ENCODE results near the gene CKB.

The CKB gene

DNA sequence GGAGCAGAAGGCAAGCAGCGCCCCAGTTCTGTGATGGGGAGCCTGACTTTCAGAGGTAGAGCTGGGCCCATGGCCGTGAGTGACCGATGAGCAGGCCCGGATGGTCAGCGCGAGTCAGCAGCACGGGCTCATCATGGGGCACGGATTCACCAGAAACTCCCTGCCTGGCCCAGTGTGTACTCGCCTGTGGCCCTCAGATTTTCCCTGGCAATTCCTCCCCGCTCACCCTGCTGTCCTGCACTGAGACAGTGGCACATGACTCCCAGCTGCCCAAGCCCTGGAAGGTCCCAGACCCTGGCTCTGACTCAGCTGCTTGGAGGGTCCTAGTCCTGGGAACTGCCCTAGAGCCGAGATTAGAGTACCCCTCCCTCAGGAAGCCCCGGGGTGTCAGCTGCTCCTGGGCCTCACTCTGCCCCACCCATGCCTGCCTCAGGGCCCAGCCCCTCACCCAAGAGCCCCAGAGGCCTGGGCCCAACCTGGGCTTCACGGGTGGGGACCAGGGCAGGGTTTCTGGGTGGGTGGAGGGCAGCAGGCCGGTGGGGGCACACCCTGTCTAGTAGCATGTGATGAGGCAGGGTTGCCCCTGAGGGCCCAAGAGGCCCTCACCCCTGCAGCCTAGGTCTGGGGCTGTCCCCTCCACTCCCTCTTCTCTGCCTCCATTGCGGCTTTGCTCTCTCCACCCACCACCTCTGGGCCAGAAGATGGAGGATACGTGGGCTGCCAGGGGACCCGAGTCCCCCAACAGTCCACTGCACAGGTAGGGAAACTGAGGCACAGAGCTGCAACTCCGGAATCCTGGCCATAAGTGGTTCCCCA, 14.8 kb upstream of the CKB start:
- no peak for DNase-seq

DNA sequence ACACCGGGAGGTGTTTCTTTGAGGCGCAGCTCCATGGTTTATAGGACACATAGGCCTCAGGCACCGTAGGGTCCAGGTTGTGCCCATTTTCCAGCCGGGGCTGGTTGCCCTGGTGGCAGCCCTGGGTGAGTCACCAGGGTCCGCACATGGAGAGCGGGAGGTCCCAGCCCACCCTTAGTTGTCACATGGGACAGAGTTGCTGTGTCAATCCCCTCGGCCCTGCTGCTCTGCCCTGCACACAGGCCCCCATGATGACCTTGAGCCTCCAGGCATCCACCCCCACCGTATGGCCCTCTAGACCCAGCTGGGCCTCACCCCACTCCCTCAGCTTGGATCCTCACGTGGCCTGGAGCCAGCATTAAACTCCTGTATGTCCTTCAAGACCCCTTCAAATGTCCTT, 14.1 kb upstream of the CKB start:
- no peak for DNase-seq

DNA sequence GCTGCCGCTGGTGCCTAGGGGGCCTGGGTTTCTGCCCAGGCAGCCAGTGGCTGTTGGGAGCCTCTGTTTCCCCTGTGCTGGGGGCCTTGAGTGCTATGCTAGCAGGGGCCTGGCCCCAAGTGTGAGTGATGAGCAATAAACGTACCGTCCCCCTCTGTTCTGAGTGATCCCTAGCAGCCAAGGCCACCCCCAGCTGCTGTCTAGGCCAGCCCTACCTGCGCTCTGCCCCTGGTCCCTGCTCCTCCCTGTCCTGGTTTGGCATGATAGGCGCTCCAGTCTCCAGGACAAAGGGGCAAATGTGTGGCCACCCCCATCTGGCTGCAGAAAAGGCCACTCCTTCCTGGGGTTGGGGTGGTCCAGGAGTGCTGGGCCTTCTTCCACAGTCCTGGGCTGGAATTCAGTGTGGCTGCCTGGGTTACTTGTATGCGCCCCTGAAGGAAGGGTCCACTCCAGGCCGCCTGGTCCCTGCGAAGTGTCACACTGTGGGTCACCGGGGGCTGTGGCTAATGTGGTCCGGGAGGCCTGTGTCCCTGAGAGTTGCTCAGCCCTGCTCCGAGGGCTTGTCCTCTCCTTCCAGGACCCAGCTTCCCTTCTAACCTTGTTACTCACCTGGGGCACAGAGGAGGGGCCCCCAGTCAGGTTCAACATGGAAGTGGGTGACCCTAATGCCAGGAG, 13.4 kb upstream of the CKB start:
- DNase-seq: no peak

DNA sequence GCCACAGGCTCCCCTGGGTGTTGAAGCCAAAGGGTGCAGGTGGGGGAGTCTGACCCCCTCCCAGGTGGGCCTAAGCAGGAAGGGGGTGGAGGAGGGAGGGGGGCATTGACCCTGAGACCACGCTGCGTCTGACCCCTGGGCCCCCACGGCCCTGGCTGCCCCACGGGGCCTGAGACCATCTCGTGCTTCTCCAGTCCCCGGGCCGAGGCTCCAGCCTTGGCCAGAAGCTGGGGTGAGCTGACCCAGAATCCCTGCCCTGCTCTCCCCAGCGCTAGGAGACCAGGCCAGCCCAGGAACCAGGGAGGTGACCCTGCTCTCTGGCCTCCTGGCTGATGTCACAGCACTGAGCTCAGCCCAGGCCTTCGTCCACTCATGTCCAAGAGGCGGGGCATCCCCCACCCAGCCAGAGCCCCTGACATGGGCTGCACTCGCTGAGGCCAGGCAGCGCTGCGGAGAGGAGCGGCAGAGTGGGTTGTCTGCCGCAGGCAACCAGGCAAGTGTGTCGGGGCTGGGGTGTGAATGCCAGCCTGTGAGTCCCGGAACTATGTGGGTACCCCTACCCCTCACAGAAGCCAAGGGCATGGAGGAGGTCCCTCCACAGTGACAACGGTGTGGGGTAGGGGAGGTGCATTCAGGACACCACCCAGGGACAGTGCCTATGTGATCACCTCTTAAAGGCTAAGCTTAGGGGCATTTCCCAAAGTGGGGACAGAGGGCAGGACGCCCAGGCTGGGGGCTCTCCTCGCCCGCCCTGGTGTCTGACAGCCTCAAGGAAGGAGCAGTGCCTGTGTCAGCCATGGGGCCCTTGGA, 12.7 kb upstream of the CKB start:
- DNase-seq: no peak

DNA sequence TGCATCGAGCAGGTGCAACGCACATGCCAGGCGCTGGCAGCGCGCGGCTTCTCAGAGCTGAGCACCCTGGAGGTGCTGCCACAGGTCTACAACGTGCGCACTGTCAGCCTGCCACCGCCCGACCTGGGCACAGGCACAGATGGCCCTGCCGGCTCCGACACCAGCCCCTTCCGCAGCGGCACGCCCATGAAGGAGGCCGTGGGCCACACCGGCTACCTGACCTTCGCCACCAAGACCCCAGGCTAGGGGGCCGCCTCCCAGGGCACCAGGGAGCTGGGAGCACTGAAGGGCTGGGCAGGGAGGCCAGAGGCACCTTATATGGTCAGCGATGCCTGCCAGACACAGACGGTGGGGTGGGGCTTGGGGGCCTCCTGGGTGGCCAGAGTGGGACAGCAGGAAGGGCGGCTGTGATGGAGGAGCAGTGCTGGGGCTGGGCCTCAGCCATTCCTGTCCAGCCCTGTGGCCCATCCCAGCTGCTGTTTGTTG, 12.0 kb upstream of the CKB start:
- DNase-seq: no peak

DNA sequence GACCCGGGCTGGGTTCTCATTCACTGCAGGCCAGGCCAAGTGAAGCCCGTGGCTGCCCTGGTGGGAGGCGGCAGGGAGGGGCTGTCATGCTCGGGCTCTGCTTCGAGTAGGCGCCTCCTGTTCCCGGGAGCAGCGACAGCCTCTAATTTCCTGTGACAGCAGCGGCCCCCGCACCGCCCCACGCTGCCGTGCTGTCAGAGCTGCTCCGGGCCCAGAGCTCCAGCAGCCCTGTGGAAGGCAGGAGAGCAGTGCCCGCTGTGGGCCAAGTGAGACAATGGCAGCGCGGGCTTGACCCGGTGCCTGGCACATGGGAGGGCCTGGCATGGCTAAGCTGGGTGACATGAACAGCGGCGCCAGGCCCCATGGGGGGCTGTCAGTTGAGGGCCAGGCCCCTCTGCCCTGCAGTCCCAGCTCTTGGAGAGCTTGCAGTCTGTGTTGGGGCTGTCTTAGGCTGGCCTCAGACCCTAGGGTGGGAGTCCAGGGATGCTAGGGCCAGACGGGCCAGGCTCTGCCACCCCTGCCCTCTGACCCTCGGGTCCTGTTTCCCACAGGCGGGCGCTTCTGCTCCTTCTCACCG, 11.5 kb upstream of the CKB start:
- DNase-seq: no peak

DNA sequence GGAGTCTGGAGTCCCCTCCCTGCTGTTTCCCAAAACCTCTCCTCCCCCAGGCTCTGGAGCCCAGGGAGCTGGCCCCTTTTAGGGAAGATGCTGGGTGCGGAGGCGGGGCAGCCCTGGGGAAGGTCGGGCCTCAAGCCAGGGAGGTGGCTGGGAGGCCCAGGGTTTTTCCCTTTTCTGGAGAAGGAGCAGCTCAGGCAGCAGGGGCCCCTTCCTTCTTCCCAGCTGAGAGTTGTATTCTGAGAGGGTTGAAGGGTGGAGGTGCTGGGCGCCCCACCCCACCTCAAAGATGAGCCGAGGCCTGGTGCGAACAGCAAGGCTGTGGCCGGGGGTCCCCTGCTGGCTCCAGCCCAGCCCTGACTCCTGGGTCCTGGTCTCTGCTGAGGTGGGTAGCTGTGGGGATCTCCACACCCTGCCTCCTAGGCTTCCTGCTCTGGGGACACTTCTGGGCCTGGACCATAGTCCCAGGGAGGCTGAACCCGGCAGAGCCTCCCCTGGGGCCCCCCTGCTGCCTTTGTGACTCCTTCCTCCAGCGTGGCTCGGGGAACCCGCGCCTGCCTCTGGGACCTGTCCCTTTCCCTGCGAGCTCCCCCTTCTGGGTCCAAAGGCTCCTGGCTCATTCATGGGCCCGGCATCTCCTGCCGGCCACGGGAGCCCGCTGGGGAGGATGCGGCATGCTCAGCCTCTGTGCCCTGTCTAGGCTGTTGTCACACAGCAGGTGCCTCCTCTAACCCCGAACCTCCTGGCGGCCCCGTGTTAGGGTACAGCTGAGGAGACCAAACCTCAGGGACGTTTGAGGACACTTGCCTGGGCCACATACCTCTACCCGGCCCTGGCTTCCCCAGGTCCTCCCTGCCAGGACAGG, 10.7 kb upstream of the CKB start:
- no peak for DNase-seq

DNA sequence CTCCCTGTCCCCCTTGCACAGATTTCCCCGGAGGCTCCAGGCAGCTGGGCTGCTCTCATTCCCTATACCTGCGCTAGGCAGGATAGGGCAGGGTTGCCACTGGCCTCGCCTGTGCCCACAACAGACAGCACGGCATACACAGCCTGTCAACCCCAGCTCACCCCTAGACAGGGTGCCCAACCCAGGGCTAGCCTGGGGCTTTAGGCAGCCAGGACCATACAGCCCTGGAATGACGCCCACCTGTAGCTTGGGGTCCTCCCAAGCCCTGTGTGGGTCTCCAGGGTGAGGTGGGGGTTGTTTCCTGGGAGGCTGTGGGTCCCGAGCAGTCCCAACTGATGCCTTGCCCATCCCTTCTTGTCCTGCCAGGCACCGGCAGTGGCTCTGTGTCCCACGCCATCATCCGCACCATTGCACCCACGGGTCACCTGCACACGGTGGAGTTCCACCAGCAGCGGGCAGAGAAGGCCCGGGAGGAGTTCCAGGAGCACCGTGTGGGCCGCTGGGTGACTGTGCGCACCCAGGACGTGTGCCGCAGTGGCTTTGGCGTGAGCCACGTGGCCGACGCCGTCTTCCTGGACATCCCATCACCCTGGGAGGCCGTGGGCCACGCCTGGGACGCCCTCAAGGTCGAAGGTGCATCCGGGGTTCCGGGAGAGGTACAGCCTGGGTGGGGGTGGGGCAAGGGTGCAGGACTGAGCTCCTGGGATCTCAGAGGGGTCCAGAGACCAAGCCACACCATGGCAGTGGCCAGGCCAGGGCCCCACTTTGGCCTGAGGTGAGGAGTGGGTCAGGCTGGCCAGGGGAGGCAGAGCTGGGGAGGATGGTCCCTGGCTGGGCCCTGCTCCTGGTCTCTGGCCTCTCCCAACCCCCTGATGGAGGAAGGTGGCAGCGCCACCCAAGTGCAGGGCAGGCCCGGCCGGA, 9.8 kb upstream of the CKB start:
- DNase-seq: no peak

DNA sequence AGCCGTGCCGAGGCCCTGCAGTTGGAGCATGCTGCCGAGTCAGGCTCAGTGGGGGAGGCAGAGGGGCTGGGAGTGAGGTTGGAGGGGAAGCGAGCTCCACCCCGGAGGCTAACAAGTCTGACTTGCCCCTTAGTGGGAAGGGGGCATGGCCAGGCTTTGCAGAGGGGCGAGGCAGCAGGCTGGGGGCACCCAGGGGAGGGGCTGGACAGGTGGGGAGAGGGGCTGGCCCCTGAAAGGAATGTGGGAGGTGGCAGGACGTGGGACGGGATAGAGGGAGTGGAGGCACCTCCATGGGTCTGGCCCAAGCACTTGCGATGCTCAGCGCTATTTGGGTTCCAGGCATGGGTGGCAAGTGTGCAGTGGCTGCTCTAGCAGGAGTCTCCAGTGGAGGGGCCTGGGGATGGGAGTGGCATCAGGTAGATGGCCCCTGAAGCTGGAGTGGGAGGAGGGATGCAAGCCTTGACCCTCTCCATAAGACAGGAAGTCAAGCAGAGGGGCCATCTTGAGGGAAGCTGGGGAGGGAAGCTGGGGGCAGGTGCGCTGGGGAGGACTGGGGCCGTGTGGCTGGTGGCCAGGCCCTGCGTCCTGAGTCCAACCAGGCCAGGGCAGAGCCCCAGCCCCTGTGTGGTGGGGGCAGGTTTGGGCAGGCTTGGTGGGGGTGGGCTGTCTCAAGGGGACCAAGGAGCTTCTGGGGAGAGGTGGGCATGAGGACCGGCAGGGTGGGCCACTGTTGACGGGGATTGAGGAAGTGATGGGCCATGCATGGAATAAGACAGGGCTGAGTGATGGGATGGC, 9.0 kb upstream of the CKB start:
- no peak for DNase-seq

DNA sequence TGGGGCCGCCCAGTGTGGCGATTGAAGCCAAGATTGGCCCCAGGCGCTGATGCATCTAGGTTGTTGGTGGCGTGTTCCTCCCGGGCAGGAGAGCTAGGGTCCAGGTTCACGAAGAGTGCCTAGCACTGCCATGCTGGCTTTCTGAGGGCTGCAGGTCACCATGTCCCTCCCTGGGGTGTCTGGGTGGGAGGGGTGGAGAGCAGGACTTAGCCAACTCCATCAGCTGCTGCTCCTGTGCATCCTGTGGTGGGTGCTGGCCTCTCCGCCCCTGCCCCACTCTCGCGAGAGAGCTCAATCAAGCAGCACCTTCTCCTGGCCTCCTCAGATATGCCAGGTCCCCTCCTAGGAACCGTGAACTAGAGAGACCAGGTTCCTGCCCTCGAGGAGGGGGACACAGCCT, 8.2 kb upstream of the CKB start:
- DNase-seq: no peak

DNA sequence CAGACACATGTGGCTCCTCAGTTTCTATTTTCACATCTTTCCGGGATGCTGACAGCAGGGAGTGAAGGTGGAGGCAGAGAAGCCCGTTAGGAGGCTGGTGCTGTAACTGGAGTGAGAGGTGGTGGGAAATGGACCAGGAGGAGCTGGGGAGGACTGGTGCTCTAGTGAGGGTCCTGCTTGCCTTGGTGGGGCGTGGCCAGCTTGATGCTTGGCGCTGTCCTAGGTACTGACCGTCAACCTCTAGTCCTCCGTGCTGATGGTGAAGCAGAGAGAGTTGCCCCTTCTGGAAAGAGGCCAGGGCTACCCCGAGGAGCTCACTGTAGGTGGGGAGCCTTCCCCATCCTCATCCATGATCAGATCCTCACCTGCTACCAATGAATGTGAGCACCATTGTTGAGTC, 7.8 kb upstream of the CKB start:
- DNase-seq: no peak

DNA sequence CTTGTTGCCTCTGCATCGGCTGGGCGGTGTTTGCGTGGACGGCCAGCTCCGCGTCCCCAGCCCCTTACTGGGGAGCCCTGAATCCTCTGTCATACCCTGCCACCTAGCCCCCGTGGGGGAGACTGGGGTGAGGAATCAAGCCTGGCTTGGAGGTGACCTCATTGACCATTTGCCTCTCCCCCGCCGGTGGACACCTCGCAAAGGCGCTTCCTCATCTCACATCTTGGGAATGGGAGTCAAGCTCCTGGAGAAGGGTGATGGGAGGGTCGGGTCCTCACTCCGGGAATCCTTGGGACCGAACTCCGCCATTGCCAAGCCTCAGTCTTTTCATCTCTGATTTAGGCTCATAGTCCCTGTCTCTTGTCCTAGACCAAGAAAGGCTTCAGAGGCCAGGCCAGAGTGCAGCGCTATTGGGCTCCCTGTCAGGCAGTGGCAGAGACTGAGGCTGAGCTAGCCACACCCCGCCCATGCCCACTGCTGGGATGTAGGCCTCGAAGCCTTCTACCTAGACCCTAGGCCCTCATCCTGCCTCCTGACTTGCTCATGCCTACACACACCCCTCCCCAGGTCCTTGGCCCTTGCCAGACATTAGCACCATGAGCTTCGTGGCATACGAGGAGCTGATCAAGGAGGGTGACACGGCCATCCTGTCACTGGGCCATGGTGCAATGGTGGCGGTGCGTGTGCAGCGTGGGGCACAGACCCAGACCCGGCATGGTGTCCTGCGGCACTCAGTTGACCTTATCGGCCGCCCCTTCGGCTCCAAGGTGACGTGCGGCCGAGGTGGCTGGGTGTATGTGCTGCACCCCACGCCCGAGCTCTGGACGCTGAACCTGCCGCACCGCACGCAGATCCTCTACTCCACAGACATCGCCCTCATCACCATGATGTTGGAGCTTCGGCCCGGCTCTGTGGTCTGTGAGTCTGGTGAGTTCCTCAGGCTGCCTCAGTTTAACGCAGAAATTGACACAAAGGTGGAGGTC, 7.0 kb upstream of the CKB start:
- no peak for DNase-seq

DNA sequence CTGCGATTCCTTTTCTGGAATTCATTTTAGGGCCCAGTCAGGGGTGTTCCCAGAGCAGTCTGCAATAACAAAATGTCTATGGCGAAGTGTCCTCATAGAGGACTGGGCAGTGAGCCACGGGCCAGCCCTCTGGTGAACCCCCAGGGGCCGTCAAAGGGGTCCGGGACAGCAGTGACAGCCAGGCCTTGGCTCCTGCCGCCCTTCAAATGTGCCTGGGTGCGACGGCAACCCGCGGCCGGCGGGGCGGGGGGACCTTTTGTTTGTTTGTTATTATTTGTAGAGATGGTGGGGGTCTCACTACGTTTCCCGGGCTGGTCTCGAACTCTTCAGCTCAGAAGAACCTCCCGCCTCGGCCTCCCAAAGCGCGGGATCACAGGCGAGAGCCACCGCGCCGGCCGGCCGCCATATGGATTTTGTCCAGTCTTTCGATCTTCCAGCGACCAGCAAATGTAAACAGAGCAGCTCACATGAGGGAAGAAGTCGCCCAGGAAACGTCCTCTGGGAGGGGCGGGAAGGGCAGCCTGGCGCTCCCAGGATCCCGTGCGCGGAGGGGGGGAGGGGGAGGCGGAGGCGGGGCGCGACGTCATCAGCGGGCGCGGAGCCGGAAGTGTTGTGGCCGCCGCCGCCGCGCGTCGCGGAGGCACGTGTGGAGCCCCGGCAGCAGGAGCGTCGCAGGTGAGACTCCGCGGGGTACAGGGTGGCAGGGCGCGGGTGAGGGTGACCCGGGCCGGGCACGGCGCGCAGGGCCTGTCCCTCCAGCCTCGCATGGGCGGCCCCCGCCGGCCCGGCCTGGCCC, 6.2 kb upstream of the CKB start, which contains the start of gene TRMT61A:
Gene TRMT61A, plus strand, starts transcription at position 610 of the 796 bp plus-strand sequence. CDS start 783 bp downstream, outside the sequence.
- DNase-seq: peak; percentile 90

DNA sequence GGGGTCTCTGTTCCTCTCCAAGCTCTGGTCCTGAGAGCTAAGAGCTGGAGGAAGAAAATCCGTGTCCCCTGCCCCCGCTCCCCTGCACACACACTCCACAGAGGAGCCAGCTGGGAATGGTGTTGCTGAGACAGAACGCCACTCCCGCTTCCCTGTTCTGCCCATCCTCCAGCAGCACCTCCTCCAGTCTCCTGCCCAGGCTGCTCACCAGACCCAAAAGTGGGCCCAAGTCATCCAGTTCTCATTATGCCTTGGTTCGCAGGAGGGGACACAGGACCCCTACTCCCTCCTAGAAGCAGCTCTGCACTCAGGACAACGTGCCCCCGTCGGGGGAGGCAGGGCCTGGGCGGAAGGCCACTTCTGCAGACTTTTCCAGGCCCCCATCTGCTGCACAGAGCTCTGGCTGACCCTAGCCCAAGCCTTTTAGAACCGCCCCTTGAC, 5.5 kb upstream of the CKB start:
- DNase-seq: no peak

DNA sequence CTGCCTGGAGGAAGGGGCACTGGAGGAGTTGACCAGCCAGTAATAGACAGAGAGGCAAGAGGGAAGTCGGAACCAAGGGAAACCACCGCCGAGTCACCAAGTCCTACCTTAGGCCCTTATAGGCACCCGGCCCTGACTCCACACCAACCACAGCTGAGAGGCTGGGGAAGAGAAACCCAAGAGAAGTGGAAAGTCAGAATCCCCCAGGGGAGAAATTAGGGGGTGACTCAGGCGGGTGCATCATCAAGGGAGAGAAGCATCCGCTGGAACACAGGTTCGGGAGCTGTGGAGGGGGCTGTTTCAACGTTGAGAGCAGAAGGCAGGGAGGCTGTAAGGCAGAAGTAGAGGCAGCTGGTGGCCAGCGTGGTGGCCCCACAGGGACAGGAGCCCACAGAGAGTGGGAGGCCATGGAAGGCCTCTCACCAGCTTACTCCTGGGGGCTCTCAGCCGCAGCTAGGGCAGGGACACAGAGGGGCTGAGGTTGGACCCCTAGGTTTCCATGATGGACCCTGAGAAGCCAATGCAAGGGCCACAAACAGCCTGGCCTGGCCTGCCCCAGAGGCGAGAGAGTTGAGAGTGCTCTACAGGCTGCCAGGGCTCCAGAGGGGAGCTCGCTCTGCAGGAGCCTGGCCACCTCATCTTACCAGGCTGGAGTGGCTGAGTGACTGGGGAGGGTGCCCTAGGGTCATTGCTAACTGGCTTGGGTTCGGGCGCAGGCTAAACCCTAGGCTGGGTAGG, 4.9 kb upstream of the CKB start:
- DNase-seq: peak; percentile 60

DNA sequence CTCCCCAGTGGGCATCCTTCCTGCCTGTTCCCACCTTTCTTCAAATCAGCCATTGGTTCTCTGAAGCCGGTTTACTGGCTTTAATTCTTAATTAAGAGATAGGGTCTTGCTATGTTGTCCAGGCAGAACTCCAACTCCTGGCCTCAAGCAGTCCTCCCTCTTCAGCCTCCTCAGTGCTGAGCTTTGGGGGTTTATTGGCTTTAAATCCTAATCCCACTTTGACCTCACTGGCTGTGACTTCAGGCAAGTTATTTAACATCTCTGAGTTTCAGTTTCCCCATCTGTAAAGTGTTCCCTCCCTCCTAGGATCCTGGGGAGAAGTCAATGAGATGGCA, 4.3 kb upstream of the CKB start:
- DNase-seq: no peak
